Tibial artery (tissue), 4 donors: ENCODE measurements around the gene PLXNA4.

ENCODE experiments used
- DNase-seq, 2 donors: peaks; one replicate each; pipeline ENCODE4 v3.0.0-alpha.2; 2019
- H3K27ac ChIP-seq, 2 donors: fragments of 200-600 bp; sonication (generic) in 1 of 2; 1 replicate in 1 of 2; 2 replicates in 1 of 2; pipeline ENCODE4 v1.5.1; 2018 to 2019; ENCODE audit warnings: mild to moderate bottlenecking in 1 of 2
- H3K27me3 ChIP-seq, 2 donors: fragments of 200-600 bp; sonication (generic) in 1 of 2; one replicate each; pipeline versions ENCODE4 v1.5.1 to v1.6.0; 2016 to 2019
- H3K36me3 ChIP-seq, 3 donors: fragments of 200-600 bp; sonication (generic) in 2 of 3; one replicate each; pipeline ENCODE4 v1.5.1; 2016 to 2019; ENCODE audit warnings: mild to moderate bottlenecking in 2 of 3
- H3K4me1 ChIP-seq, 4 donors: fragments of 200-600 bp; sonication (generic) in 2 of 4; 1 replicate in 3 of 4; 2 replicates in 1 of 4; pipeline ENCODE4 v1.5.1; 2016 to 2019
- H3K4me3 ChIP-seq, 2 donors: fragments of 200-600 bp; sonication (generic) in 1 of 2; 1 replicate in 1 of 2; 2 replicates in 1 of 2; pipeline ENCODE4 v1.5.1; 2018 to 2019; ENCODE audit warnings: mild to moderate bottlenecking in 2 of 2
- H3K9me3 ChIP-seq, 3 donors: fragments of 200-600 bp; sonication (generic) in 1 of 3; one replicate each; pipeline ENCODE4 v1.5.1; 2016 to 2019
- intact Hi-C: fragments of 100-400 bp; cut with DNase I; formaldehyde crosslinking; loops from one replicate; pipeline ENCODE4 v1.15.0; 2023; ENCODE audit warnings: low total_unique reads
- TF ChIP-seq, protein P1 (sequence below), 2 experiments: fragments of 200-600 bp in 1 of 2; fragments of 450-650 bp in 1 of 2; IDR thresholded peaks; one replicate each; pipeline ENCODE4 v1.5.1; 2017 to 2019; ENCODE audit warnings: antibody characterized with exemption in 2 of 2, mild to moderate bottlenecking in 1 of 2, moderate library complexity in 1 of 2

Gene PLXNA4

DNA sequence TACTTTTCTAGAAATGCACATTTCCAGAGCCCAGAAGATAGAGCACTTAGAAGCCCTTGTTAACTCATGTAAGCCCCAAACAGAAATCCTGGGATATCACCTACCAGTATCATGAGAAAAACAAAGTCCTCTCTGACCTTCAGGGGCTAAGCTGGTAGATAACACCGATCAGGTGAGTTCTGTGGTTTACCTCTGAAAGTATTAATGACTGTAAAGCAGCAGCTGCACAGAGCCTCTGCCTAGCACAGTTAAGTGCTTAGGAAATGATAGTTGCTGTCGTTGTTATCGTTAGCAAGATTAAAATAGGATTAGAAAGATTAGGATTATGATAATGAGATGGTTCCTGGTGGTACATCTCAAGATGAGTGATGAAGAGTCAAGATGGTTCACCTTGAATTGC is 64.9 kb downstream of the PLXNA4 start:
- H3K9me3 ChIP-seq: no peaks in the 10 kb centered on the region
- H3K27me3 ChIP-seq: no peaks in the 10 kb centered on the region
- TF ChIP-seq, protein P1, sequence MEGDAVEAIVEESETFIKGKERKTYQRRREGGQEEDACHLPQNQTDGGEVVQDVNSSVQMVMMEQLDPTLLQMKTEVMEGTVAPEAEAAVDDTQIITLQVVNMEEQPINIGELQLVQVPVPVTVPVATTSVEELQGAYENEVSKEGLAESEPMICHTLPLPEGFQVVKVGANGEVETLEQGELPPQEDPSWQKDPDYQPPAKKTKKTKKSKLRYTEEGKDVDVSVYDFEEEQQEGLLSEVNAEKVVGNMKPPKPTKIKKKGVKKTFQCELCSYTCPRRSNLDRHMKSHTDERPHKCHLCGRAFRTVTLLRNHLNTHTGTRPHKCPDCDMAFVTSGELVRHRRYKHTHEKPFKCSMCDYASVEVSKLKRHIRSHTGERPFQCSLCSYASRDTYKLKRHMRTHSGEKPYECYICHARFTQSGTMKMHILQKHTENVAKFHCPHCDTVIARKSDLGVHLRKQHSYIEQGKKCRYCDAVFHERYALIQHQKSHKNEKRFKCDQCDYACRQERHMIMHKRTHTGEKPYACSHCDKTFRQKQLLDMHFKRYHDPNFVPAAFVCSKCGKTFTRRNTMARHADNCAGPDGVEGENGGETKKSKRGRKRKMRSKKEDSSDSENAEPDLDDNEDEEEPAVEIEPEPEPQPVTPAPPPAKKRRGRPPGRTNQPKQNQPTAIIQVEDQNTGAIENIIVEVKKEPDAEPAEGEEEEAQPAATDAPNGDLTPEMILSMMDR (IDR thresholded peaks at IDR 0.05): no peak
- H3K36me3 ChIP-seq: peaks cover 0 to 12% (median 0%) of the 10 kb centered on the region in 3 donors
- intact Hi-C loops: no loop called here
- H3K27ac ChIP-seq: no peak overlapping the region
- H3K4me3 ChIP-seq: no peak overlapping the region
- H3K4me1 ChIP-seq: no peaks in the 10 kb centered on the region
- no peak for DNase-seq

DNA sequence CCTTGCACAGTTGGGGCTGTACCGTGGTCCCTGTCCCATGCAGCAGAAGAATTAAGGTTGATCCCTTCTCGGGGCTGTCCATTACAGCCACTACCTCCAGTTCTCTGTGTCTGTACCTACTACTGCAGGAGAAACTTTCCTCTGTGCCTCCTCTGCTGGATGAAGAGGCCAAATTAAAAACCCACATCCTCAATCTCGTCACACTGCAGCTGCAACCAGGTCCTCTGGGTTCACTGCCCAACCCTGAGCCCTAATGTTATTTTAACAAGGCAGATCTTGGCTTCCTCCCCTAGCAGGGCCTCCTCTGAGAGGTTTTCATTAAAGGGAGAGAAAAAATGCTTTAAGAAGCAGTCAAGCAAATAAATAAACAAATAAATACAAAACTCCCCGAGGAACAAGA is 66.6 kb downstream of the PLXNA4 start:
- Histone ChIP-seq H3K27ac (no peak overlapping the region), H3K9me3 (no peaks in the 10 kb centered on the region), H3K4me1 (no peaks in the 10 kb centered on the region), H3K36me3 (peaks cover 0 to 12% (median 0%) of the 10 kb centered on the region in 3 donors), H3K4me3 (no peak overlapping the region), H3K27me3 (no peaks in the 10 kb centered on the region)
- TF ChIP-seq, protein P1 (IDR thresholded peaks at IDR 0.05): no peak
- no peak for DNase-seq
- intact Hi-C loops: no loop called here

DNA sequence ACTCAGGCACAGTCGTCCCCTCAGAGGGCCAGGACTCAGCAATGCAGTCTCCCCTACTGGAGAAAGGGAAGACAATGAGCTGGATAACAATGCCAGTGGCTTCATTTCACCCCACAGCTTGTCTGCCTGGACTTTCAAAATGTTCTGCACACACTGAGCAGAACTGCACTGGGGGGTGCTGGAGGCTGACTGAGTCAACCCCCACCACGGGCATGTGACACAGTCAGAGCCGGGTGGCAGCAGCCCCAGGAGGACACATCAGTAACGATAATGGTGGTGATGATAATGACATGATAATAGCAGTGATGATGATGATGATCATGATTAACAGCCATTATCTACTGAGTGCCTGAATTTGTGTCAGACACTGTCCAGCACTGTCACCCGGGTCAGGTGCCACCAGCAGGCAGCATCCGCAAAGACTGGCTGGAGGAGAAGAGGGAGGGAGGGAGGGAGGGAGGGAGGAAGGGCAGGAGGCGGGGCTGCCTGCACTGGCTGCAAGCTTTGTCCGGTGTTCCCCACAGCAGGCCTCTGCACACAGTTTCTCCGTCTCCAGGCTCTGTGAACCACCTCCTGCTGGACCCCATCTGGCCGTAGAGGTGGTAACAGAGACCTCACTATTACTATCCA is 67.4 kb downstream of the PLXNA4 start:
- Histone ChIP-seq H3K4me1 (no peaks in the 10 kb centered on the region), H3K27ac (no peak overlapping the region), H3K27me3 (no peaks in the 10 kb centered on the region), H3K36me3 (peaks cover 0 to 12% (median 0%) of the 10 kb centered on the region in 3 donors), H3K4me3 (no peak overlapping the region), H3K9me3 (no peaks in the 10 kb centered on the region)
- DNase-seq: peak in 1 of 2 donors; percentile 59
- intact Hi-C loops: no loop called here
- TF ChIP-seq, protein P1 (IDR thresholded peaks at IDR 0.05): no peak

DNA sequence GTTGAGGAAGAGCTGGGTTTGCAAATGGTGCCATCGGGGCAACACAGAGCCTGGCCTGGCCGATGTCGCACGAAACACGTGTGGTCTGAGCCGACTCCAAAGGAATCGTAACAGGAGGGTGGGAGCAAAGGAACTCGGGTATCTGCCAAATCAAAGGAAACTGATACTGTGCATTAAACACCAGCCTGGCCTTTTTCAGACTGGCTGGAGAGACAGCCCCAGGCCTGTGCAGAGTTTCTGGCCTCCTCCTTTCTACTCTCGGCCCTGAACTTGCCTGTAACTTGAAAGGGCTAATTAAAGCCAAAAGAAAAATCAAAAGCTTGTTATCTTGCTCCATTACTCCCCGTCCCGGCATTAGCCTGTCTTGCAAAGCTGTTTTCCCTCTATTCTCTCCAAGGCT is 71.4 kb downstream of the PLXNA4 start:
- H3K36me3 ChIP-seq: peaks cover 0 to 12% (median 0%) of the 10 kb centered on the region in 3 donors
- intact Hi-C loops: loop anchor here (5.0 kb wide), 1 partner anchor 188 kb away; no protein-coding TSS in a partner anchor
- TF ChIP-seq, protein P1 (IDR thresholded peaks at IDR 0.05): no peak

DNA sequence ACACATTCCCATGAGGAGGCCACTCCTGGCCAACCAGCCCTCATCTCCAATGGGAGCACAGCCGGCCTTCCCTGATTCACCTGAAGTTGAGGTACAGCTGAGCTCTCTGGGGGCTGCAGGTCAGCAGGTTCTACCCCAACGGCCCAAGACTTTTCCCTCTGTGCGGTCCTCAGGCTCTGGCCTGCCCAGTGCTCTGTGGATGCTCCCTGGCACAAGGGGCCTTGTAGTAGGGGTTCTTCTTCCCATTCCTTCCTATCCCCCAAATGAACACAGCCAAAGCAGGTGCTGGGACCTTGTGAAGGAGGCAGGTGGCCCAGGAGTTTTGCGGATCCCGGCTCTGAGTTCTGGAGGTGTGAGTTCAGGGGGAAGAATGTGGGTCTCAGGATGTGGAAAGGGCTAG is 72.2 kb downstream of the PLXNA4 start:
- no peak for DNase-seq
- H3K27ac ChIP-seq: no peak overlapping the region
- peaks cover 0 to 12% (median 0%) of the 10 kb centered on the region in 3 donors for H3K36me3 ChIP-seq
- no peak overlapping the region for H3K4me3 ChIP-seq
- TF ChIP-seq, protein P1 (IDR thresholded peaks at IDR 0.05): no peak
- H3K27me3 ChIP-seq: no peaks in the 10 kb centered on the region
- H3K9me3 ChIP-seq: no peaks in the 10 kb centered on the region
- intact Hi-C loops: loop anchor here (5.0 kb wide), 1 partner anchor 187 kb away; no protein-coding TSS in a partner anchor
- no peaks in the 10 kb centered on the region for H3K4me1 ChIP-seq

More for the DNA sequence above, 71.4 kb downstream of the PLXNA4 start:
- no peak for DNase-seq
- no peaks in the 10 kb centered on the region for H3K27me3 ChIP-seq
- H3K27ac ChIP-seq: no peak overlapping the region
- H3K4me1 ChIP-seq: no peaks in the 10 kb centered on the region
- H3K9me3 ChIP-seq: no peaks in the 10 kb centered on the region
- H3K4me3 ChIP-seq: no peak overlapping the region
